Thoracic aorta (tissue), 2 donors: ENCODE data around the gene LGALS9. TPM values are rescaled to one million over a fixed set of nuclear protein-coding genes. Genes with fewer than 3 reads are reported as not detected.

Experiments used
- ATAC-seq: fragments of 150-250 bp; one replicate; pipeline ENCODE4 v1.8.0; 2017; ENCODE audit warnings: low read depth; ENCODE audit not compliant: insufficient number of reproducible peaks, low FRiP score
- DNase-seq: peaks from one replicate; pipeline ENCODE4 v3.0.0-alpha.2; 2020; ENCODE audit warnings: low spot score
- H3K27ac ChIP-seq, 2 donors: fragments of 200-600 bp; sonication (generic); 1 replicate in 1 of 2; 2 replicates in 1 of 2; pipeline ENCODE4 v1.5.1; 2016; ENCODE audit warnings: mild to moderate bottlenecking in 2 of 2, moderate library complexity in 2 of 2
- H3K27me3 ChIP-seq: fragments of 200-600 bp; sonication (generic); replicated peaks from 2 replicates; pipeline ENCODE4 v1.6.0; 2016; ENCODE audit warnings: mild to moderate bottlenecking; ENCODE audit not compliant: insufficient read depth
- H3K36me3 ChIP-seq: fragments of 200-600 bp; sonication (generic); one replicate; pipeline ENCODE4 v1.5.1; 2016
- H3K4me1 ChIP-seq, 2 donors: fragments of 200-600 bp; sonication (generic); 1 replicate in 1 of 2; 2 replicates in 1 of 2; pipeline versions ENCODE4 v1.5.1 to v1.6.0; 2016; ENCODE audit warnings: low read depth in 2 of 2, mild to moderate bottlenecking in 1 of 2; ENCODE audit not compliant: control insufficient read depth in 1 of 2
- H3K4me3 ChIP-seq: fragments of 200-600 bp; sonication (generic); 2 replicates; pipeline ENCODE4 v1.5.1; 2016; ENCODE audit warnings: mild to moderate bottlenecking
- H3K9me3 ChIP-seq: fragments of 200-600 bp; sonication (generic); 2 replicates; pipeline ENCODE4 v1.5.1; 2016
- total RNA-seq, 2 donors: library from RNA; depleted of rRNA; stranded (reverse); fragments of >200 nt; gene quantifications; one replicate each; pipeline versions ENCODE4 v1.1.0 to v1.2.3, GENCODE V29; 2016
- TF ChIP-seq, protein P1 (sequence below): fragments of 200-600 bp; sonication (generic); IDR thresholded peaks from one replicate; pipeline ENCODE4 v1.5.1; 2019; ENCODE audit warnings: antibody characterized with exemption

The LGALS9 gene
- total RNA-seq, 2 donors from 2014 or later = 34.8 to 77.4 TPM

DNA sequence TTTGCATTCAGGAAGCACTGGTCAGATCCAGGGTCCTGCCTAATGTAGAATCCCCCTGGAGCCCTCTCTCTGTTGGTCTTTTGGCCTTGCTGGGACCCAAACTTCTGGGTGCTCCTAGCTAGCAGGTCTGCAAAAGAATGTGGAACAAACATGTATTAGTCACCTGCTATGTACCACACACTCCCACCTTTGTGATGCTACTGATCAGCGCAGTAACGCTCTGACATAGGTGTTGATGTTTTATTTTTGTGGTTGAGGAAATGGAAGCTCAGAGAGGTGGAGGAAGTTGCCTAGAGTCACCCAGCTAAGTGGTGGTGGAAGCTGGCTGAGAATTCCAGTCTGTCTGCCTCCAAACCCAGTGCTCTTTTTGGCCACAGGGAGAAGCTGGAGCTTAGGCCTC lies 35.8 kb upstream of the LGALS9 start:
- no peaks in the 10 kb centered on the region for H3K27me3 ChIP-seq
- H3K4me3 ChIP-seq = no peak overlapping the region
- ATAC-seq = no peak
- H3K27ac ChIP-seq = no peak overlapping the region
- H3K9me3 ChIP-seq = no peaks in the 10 kb centered on the region
- no peak for DNase-seq
- TF ChIP-seq, protein P1, sequence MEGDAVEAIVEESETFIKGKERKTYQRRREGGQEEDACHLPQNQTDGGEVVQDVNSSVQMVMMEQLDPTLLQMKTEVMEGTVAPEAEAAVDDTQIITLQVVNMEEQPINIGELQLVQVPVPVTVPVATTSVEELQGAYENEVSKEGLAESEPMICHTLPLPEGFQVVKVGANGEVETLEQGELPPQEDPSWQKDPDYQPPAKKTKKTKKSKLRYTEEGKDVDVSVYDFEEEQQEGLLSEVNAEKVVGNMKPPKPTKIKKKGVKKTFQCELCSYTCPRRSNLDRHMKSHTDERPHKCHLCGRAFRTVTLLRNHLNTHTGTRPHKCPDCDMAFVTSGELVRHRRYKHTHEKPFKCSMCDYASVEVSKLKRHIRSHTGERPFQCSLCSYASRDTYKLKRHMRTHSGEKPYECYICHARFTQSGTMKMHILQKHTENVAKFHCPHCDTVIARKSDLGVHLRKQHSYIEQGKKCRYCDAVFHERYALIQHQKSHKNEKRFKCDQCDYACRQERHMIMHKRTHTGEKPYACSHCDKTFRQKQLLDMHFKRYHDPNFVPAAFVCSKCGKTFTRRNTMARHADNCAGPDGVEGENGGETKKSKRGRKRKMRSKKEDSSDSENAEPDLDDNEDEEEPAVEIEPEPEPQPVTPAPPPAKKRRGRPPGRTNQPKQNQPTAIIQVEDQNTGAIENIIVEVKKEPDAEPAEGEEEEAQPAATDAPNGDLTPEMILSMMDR = no peak
- H3K4me1 ChIP-seq = no peaks in the 10 kb centered on the region
- peaks cover 7% of the 10 kb centered on the region for H3K36me3 ChIP-seq

DNA sequence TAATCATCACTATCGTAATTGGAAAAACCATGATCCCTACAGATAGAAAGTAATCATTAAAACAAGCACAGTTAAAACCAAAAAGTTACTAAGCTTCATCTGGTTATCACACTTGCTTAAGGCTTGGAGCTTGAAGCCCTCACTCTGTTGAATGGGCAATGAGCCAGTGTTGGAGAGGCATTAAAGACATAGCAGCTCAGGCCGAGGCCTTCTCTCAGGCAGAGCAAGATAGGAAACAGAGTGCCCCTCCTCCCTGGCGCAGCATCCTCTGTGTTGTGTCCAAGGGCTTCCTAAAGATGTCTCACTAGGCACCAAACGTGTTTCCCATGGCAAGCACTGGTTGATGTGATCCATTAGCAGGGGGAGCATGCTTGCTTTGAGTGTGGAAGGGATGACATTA lies 34.9 kb upstream of the LGALS9 start:
- no peak for ATAC-seq
- no peak overlapping the region for H3K4me3 ChIP-seq
- TF ChIP-seq, protein P1 = no peak
- no peak for DNase-seq
- H3K9me3 ChIP-seq = no peaks in the 10 kb centered on the region
- peaks cover 7% of the 10 kb centered on the region for H3K36me3 ChIP-seq
- no peak overlapping the region for H3K27ac ChIP-seq
- no peaks in the 10 kb centered on the region for H3K27me3 ChIP-seq
- H3K4me1 ChIP-seq = no peaks in the 10 kb centered on the region

DNA sequence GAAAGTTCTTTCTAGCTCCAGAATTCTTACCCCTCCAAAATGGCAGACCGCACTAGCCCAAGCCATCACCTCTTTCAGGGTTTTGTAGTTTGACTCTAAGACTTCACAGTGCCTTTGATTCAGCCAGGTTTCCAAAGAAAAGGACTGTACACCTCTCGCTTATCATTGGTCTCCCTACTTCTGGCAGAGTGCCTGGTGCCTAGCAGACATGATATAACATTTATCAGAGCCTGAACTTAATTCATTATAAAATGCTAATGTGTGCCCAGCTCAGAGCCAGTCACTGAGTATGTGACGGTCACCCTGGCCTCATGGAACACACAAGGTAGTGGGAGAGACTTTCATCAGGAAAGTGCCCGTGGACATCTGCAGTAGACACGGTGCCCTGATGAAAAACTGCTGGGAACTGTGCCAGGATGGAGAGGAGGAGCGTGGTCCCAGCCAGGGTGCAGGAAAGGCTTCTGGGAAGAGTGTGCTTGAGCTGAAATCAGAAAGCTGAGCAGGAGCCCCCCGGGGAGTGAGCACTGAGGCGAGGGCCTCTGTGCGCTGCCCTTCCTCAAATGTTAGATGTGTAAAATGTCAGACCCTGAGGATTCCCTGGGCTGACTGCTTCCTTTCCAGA lies 34.3 kb upstream of the LGALS9 start:
- Histone ChIP-seq H3K27me3 (no peaks in the 10 kb centered on the region), H3K27ac (no peak overlapping the region), H3K4me3 (no peak overlapping the region), H3K4me1 (no peaks in the 10 kb centered on the region), H3K9me3 (no peaks in the 10 kb centered on the region), H3K36me3 (peaks cover 7% of the 10 kb centered on the region)
- ATAC-seq (no peak), DNase-seq (no peak)
- TF ChIP-seq, protein P1 = no peak

DNA sequence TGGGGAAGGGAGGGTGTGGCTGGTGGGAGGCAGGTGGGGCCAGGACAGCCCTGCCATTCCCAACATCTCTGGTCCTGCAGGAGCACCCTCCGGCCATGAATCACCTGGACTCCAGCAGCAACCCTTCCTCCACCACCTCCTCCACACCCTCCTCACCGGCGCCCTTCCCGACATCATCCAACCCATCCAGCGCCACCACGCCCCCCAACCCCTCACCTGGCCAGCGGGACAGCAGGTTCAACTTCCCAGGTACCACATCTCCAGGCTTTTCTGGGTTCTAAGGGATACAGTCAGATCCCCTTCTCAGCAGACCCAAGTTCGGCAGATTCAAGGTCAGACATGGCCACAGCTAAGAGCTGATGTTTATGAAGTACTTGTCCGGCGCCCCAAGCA lies 33.8 kb upstream of the LGALS9 start:
- peaks cover 7% of the 10 kb centered on the region for H3K36me3 ChIP-seq
- ATAC-seq = no peak

DNA sequence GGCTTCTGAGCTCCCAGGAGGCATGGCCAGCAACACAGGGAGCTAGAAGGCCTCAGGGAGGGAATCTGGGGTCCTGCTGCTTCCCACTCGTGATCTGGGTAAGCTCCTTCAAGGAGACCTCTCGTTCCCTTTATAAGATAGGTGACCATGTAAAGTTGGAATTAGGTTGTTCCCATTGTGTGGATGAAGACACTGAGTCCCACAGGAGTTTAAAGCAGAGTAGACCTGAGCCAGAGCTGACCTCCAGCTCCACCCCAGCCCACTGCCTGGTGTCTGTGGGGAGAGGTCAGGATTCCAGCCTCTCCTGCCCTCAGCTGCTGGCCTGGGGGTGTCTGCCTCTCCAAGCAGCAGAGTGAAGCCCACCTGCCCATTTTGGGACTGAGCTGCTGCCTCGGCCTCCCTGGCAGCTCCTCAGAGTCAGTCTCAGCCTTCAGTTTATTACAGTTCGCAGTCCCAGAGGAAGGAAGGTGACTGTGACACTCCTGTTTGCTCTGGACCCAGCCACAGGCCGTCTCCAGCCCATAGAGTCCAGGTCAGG lies 33.1 kb upstream of the LGALS9 start:
- DNase-seq (no peak), ATAC-seq (no peak)
- Histone ChIP-seq H3K4me3 (no peak overlapping the region), H3K36me3 (peaks cover 6% of the 10 kb centered on the region), H3K9me3 (no peaks in the 10 kb centered on the region), H3K27ac (no peak overlapping the region), H3K27me3 (no peaks in the 10 kb centered on the region), H3K4me1 (no peaks in the 10 kb centered on the region)
- TF ChIP-seq, protein P1 = no peak

More for the DNA sequence above, 33.8 kb upstream of the LGALS9 start:
- Histone ChIP-seq H3K9me3 (no peaks in the 10 kb centered on the region), H3K4me1 (no peaks in the 10 kb centered on the region), H3K4me3 (no peak overlapping the region), H3K27ac (no peak overlapping the region), H3K27me3 (no peaks in the 10 kb centered on the region)
- TF ChIP-seq, protein P1 = no peak
- no peak for DNase-seq
